ENCODE data around the gene RAB44. TPM values are rescaled to one million over a fixed set of nuclear protein-coding genes. Genes with fewer than 3 reads are reported as not detected.
A peak's percentile ranks its signal among the peaks of the same experiment; 100 is the strongest.

Gene RAB44
- total RNA-seq, 1 experiment from 2014 or later, result not detected

GRCh38 chr6:36758516-36759147, 61.0 kb downstream of the RAB44 start:
- no peak for DNase-seq (ENCODE audit: low read depth, low spot score)
- no TSS peak for BruUV-seq (replicated peaks)
- TF ChIP-seq, protein P1, sequence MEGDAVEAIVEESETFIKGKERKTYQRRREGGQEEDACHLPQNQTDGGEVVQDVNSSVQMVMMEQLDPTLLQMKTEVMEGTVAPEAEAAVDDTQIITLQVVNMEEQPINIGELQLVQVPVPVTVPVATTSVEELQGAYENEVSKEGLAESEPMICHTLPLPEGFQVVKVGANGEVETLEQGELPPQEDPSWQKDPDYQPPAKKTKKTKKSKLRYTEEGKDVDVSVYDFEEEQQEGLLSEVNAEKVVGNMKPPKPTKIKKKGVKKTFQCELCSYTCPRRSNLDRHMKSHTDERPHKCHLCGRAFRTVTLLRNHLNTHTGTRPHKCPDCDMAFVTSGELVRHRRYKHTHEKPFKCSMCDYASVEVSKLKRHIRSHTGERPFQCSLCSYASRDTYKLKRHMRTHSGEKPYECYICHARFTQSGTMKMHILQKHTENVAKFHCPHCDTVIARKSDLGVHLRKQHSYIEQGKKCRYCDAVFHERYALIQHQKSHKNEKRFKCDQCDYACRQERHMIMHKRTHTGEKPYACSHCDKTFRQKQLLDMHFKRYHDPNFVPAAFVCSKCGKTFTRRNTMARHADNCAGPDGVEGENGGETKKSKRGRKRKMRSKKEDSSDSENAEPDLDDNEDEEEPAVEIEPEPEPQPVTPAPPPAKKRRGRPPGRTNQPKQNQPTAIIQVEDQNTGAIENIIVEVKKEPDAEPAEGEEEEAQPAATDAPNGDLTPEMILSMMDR (IDR thresholded peaks at IDR 0.05), result no peak
- TF ChIP-seq TCF7L2 (IDR thresholded peaks at IDR 0.05; ENCODE audit: low read depth, low read length), result no peak
- Histone ChIP-seq H3K27ac (ENCODE audit: low read length) (no peak overlapping the region), H3K4me1 (ENCODE audit: control insufficient read depth, insufficient read depth, low read length) (peaks cover 3% of the 10 kb centered on the region), H3K36me3 (ENCODE audit: control insufficient read depth, insufficient read depth, low read length) (no peaks in the 10 kb centered on the region), H3K9me3 (ENCODE audit: control insufficient read depth, insufficient read depth, low read depth, low read length) (no peaks in the 10 kb centered on the region), H3K27me3 (ENCODE audit: control insufficient read depth, insufficient read depth, low read length) (no peaks in the 10 kb centered on the region), H3K4me3 (ENCODE audit: low read depth in 2 of 2, low read length in 2 of 2) (no peak overlapping the region)
- in situ Hi-C loops (cut with HindIII; ENCODE audit: low pct_unique_long_range_greater_than_20kb, low sequenced_read_pairs), result no loop called here
- ATAC-seq, result no peak
- ChIA-PET CTCF (interaction anchor here (0.7 to 3.1 kb wide), 8 partner anchors 23 to 296 kb away, joined by 3 to 19 read pairs (median 4); no protein-coding TSS in a partner anchor), POLR2A (interaction anchor here (0.6 to 0.7 kb wide), 4 partner anchors 51 to 332 kb away, joined by 3 to 9 read pairs (median 6); no protein-coding TSS in a partner anchor)
- intact Hi-C loops (cut with micrococcal nuclease; ENCODE audit: unreplicated experiment), result loop anchor here (2.0 to 10.0 kb wide), 2 partner anchors 74 to 144 kb away; no protein-coding TSS in a partner anchor

- ChIA-PET POLR2A (interaction anchor here (0.5 to 0.7 kb wide), 6 partner anchors 51 to 333 kb away, joined by 3 to 14 read pairs (median 8); no protein-coding TSS in a partner anchor), CTCF (interaction anchor here (0.5 to 3.1 kb wide), 11 partner anchors 24 to 412 kb away, joined by 3 to 19 read pairs (median 4); no protein-coding TSS in a partner anchor)
- H3K27ac ChIP-seq (ENCODE audit: low read length), result no peak overlapping the region
- ATAC-seq (peak; percentile 90), DNase-seq (ENCODE audit: low read depth, low spot score) (no peak)
- in situ Hi-C loops (cut with HindIII; ENCODE audit: low pct_unique_long_range_greater_than_20kb, low sequenced_read_pairs), result no loop called here
- TF ChIP-seq, protein P1 (IDR thresholded peaks at IDR 0.05), result peak; percentile 99
- TF ChIP-seq POLR2AphosphoS5 (IDR thresholded peaks at IDR 0.05; ENCODE audit: low read depth, low read length), result no peak
- peaks cover 3% of the 10 kb centered on the region for H3K4me1 ChIP-seq (ENCODE audit: control insufficient read depth, insufficient read depth, low read length)
- intact Hi-C loops (cut with micrococcal nuclease; ENCODE audit: unreplicated experiment), result loop anchor here (2.0 to 10.0 kb wide), 2 partner anchors 74 to 144 kb away; no protein-coding TSS in a partner anchor
- H3K4me3 ChIP-seq (ENCODE audit: low read depth in 2 of 2, low read length in 2 of 2), result no peak overlapping the region
- H3K9me3 ChIP-seq (ENCODE audit: control insufficient read depth, insufficient read depth, low read depth, low read length), result no peaks in the 10 kb centered on the region
- H3K27me3 ChIP-seq (ENCODE audit: control insufficient read depth, insufficient read depth, low read length), result no peaks in the 10 kb centered on the region
- no peaks in the 10 kb centered on the region for H3K36me3 ChIP-seq (ENCODE audit: control insufficient read depth, insufficient read depth, low read length)
- no TSS peak for BruUV-seq (replicated peaks)
Observed at GRCh38 chr6:36759148-36759759, 61.6 kb downstream of the RAB44 start.

DNA sequence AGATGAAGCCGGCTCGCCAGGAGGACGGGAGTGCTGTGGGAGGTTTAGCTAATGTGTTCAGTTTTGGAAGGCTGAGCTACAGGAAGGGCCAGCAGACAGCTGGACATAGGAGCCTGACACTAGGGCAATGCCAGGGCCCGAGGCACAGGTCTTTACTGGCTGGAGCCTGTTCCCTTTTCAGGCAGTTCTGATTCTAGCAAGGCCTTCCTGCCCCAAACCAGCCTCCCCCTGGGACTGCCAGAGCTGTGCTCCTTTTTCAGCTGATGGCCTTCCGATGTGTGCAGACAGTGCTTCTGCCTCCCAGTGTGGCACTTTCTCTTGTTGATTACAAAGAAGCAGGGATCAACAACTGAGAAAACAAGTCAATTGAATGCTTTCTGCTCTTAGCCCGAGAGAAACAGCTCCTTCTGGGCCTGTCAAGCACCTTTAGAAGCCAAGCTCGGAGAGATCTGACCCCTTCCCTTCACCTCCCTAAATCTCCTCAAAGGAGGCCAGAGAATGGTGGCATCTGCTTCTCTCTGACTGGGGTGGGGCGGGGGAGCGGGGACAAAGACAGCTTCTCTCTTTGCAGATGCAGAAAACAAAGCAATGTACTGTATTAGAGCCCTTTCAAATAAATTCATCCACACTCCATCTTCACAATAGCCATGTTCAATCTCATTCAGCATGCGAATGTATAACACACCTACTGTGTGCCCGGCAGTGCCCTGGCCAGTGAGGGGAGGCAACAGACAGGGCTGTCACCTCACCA, 63.2 kb downstream of the RAB44 start:
- Histone ChIP-seq H3K4me3 (ENCODE audit: low read depth in 2 of 2, low read length in 2 of 2) (no peak overlapping the region), H3K27me3 (ENCODE audit: control insufficient read depth, insufficient read depth, low read length) (no peaks in the 10 kb centered on the region), H3K36me3 (ENCODE audit: control insufficient read depth, insufficient read depth, low read length) (no peaks in the 10 kb centered on the region), H3K4me1 (ENCODE audit: control insufficient read depth, insufficient read depth, low read length) (0 out of 2 replicates have a peak, but pooled peaks cover 3% of the 10 kb centered on the region), H3K9me3 (ENCODE audit: control insufficient read depth, insufficient read depth, low read depth, low read length) (no peaks in the 10 kb centered on the region), H3K27ac (ENCODE audit: low read length) (no peak overlapping the region)
- ATAC-seq, result no peak
- ChIA-PET CTCF (interaction anchor here (0.5 to 3.1 kb wide), 3 partner anchors 99 to 257 kb away, joined by 4 to 19 read pairs (median 4); no protein-coding TSS in a partner anchor), POLR2A (no interaction called here)
- DNase-seq (ENCODE audit: low read depth, low spot score), result no peak
- in situ Hi-C loops (cut with HindIII; ENCODE audit: low pct_unique_long_range_greater_than_20kb, low sequenced_read_pairs), result no loop called here
- TF ChIP-seq, protein P2, sequence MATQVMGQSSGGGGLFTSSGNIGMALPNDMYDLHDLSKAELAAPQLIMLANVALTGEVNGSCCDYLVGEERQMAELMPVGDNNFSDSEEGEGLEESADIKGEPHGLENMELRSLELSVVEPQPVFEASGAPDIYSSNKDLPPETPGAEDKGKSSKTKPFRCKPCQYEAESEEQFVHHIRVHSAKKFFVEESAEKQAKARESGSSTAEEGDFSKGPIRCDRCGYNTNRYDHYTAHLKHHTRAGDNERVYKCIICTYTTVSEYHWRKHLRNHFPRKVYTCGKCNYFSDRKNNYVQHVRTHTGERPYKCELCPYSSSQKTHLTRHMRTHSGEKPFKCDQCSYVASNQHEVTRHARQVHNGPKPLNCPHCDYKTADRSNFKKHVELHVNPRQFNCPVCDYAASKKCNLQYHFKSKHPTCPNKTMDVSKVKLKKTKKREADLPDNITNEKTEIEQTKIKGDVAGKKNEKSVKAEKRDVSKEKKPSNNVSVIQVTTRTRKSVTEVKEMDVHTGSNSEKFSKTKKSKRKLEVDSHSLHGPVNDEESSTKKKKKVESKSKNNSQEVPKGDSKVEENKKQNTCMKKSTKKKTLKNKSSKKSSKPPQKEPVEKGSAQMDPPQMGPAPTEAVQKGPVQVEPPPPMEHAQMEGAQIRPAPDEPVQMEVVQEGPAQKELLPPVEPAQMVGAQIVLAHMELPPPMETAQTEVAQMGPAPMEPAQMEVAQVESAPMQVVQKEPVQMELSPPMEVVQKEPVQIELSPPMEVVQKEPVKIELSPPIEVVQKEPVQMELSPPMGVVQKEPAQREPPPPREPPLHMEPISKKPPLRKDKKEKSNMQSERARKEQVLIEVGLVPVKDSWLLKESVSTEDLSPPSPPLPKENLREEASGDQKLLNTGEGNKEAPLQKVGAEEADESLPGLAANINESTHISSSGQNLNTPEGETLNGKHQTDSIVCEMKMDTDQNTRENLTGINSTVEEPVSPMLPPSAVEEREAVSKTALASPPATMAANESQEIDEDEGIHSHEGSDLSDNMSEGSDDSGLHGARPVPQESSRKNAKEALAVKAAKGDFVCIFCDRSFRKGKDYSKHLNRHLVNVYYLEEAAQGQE (IDR thresholded peaks at IDR 0.05; ENCODE audit: insufficient read depth in 1 of 2, low read depth in 2 of 2, low read length in 1 of 2), result no peak
- TF ChIP-seq, protein P1 (IDR thresholded peaks at IDR 0.05), result no peak
- TF ChIP-seq SIN3A (IDR thresholded peaks at IDR 0.05; ENCODE audit: borderline replicate concordance, insufficient read depth, low read depth, low read length) (no peak), TCF7L2 (IDR thresholded peaks at IDR 0.05; ENCODE audit: low read depth, low read length) (no peak), POLR2AphosphoS5 (IDR thresholded peaks at IDR 0.05; ENCODE audit: low read depth, low read length) (no peak)
- intact Hi-C loops (cut with micrococcal nuclease; ENCODE audit: unreplicated experiment), result no loop called here
- BruUV-seq (replicated peaks), result no TSS peak
